ENCODE results near the gene NFKBIE.

Gene NFKBIE

DNA sequence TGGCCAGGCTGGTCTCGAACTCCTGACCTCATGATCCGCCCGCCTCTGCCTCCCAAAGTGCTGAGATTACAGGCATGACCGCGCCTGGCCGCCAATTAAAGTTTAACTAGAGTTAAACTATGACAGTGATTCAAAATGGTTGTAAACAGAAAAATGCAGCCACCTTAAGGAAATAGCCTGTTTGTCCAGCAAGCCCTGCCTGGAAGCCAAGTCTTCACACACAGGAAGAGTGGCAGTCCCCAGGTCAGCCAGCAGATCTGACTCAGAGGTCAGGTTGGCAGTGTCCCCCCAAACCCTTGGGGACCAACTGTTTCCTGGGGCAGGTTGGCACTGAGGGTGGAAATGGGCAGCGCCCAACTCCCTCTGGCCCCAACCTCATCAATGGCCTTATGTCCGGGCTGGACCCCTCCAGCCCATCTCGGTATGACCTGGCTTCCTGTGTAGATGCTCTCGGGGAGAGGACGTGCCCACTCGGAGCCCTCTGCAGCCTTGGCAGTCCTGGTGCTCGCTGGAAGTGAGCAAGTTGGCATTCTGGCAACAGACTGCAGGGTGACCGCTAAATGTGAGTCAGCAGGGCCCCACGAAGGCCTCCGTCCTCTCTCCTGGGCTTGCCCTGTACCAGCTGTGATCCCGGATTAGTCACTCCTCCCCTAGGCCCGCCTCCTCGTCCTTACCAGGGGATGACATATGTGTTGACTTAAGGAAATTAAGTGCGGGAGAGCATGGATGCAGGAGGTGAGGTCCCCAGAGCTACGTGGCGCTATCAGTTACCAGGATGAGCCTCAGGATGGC is 28.1 kb downstream of the NFKBIE start:
- H3K4me3 ChIP-seq (replicated peaks; ENCODE audit: insufficient read depth, low read length) = peak overlapping the region; percentile 61
- peak; percentile 88 to 91 for DNase-seq (ENCODE audit: low read depth in 1 of 2, low spot score in 1 of 2)
- peak overlapping the region; percentile 60 for H3K27ac ChIP-seq (replicated peaks)

DNA sequence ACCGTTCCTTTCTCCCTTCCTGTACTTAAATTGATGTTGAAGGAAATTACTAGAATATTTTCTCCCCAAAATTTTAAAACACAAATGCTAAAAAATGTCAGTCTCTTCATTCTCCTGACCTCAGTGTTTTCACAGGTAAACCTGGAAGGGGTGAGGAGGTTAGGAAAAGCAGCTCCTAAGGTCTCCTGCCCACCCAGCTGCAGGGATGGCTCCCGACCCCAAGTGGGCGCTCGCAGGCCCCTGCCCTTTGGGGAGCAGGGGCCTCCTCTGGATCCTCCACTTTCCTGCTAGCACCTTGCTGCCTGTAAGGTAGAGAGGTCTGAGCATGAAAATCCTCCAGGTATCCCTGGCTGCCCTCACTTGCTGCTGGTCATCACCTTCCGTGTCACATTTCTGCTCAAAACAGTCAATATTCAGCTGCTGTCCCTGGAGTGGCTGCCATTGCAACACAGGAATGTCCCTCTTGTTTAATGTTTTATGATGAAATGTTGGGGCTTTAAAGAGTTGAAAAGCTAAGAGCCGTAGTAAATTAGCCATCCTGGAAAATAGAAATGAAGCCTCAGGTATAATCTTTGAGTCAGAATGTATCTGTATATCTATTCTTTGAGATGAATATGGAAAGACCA is 29.3 kb downstream of the NFKBIE start:
- no peak overlapping the region for H3K4me3 ChIP-seq (replicated peaks; ENCODE audit: insufficient read depth, low read length)
- no peak for DNase-seq (ENCODE audit: low read depth in 1 of 2, low spot score in 1 of 2)
- TF ChIP-seq, protein P1, sequence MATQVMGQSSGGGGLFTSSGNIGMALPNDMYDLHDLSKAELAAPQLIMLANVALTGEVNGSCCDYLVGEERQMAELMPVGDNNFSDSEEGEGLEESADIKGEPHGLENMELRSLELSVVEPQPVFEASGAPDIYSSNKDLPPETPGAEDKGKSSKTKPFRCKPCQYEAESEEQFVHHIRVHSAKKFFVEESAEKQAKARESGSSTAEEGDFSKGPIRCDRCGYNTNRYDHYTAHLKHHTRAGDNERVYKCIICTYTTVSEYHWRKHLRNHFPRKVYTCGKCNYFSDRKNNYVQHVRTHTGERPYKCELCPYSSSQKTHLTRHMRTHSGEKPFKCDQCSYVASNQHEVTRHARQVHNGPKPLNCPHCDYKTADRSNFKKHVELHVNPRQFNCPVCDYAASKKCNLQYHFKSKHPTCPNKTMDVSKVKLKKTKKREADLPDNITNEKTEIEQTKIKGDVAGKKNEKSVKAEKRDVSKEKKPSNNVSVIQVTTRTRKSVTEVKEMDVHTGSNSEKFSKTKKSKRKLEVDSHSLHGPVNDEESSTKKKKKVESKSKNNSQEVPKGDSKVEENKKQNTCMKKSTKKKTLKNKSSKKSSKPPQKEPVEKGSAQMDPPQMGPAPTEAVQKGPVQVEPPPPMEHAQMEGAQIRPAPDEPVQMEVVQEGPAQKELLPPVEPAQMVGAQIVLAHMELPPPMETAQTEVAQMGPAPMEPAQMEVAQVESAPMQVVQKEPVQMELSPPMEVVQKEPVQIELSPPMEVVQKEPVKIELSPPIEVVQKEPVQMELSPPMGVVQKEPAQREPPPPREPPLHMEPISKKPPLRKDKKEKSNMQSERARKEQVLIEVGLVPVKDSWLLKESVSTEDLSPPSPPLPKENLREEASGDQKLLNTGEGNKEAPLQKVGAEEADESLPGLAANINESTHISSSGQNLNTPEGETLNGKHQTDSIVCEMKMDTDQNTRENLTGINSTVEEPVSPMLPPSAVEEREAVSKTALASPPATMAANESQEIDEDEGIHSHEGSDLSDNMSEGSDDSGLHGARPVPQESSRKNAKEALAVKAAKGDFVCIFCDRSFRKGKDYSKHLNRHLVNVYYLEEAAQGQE (IDR thresholded peaks at IDR 0.05; ENCODE audit: insufficient replicate concordance, low read depth) = no peak
- TF ChIP-seq SPI1 (IDR thresholded peaks at IDR 0.05; ENCODE audit: borderline replicate concordance, low read depth) (no peak), GABPA (IDR thresholded peaks at IDR 0.05; ENCODE audit: low read depth) (no peak), CTCF (IDR thresholded peaks at IDR 0.05; ENCODE audit: insufficient read depth, low read length) (no peak), POLR2AphosphoS5 (IDR thresholded peaks at IDR 0.05; ENCODE audit: low read depth) (no peak)
- no peaks in the 10 kb centered on the region for H3K27me3 ChIP-seq (ENCODE audit: insufficient read depth, poor library complexity, severe bottlenecking)
- H3K27ac ChIP-seq (replicated peaks) = no peak overlapping the region

More for the DNA sequence above, 28.1 kb downstream of the NFKBIE start:
- no peak for TF ChIP-seq POLR2AphosphoS5 (IDR thresholded peaks at IDR 0.05; ENCODE audit: low read depth)
- TF ChIP-seq, protein P1 (IDR thresholded peaks at IDR 0.05; ENCODE audit: insufficient replicate concordance, low read depth) = no peak
- TF ChIP-seq GABPA (IDR thresholded peaks at IDR 0.05; ENCODE audit: low read depth) = no peak
- TF ChIP-seq SPI1 (IDR thresholded peaks at IDR 0.05; ENCODE audit: borderline replicate concordance, low read depth) = no peak
- TF ChIP-seq CTCF (IDR thresholded peaks at IDR 0.05; ENCODE audit: insufficient read depth, low read length) = no peak
- H3K27me3 ChIP-seq (ENCODE audit: insufficient read depth, poor library complexity, severe bottlenecking) = no peaks in the 10 kb centered on the region

- Histone ChIP-seq H3K4me3 (replicated peaks; ENCODE audit: insufficient read depth, low read length) (no peak overlapping the region), H3K27me3 (ENCODE audit: insufficient read depth, poor library complexity, severe bottlenecking) (no peaks in the 10 kb centered on the region), H3K27ac (replicated peaks) (peak overlapping the region; percentile 84)
- no peak for TF ChIP-seq GABPA (IDR thresholded peaks at IDR 0.05; ENCODE audit: low read depth)
- no peak for TF ChIP-seq POLR2AphosphoS5 (IDR thresholded peaks at IDR 0.05; ENCODE audit: low read depth)
- no peak for TF ChIP-seq SPI1 (IDR thresholded peaks at IDR 0.05; ENCODE audit: borderline replicate concordance, low read depth)
- TF ChIP-seq CTCF (IDR thresholded peaks at IDR 0.05; ENCODE audit: insufficient read depth, low read length) = no peak
- TF ChIP-seq, protein P1 (IDR thresholded peaks at IDR 0.05; ENCODE audit: insufficient replicate concordance, low read depth) = no peak
- no peak for DNase-seq (ENCODE audit: low read depth in 1 of 2, low spot score in 1 of 2)
Observed at GRCh38 chr6:44235269-44235668, 30.1 kb downstream of the NFKBIE start.

Measured in HL-60 (cell line).